ENCODE data around the gene RBM26.

Gene RBM26, protein sequence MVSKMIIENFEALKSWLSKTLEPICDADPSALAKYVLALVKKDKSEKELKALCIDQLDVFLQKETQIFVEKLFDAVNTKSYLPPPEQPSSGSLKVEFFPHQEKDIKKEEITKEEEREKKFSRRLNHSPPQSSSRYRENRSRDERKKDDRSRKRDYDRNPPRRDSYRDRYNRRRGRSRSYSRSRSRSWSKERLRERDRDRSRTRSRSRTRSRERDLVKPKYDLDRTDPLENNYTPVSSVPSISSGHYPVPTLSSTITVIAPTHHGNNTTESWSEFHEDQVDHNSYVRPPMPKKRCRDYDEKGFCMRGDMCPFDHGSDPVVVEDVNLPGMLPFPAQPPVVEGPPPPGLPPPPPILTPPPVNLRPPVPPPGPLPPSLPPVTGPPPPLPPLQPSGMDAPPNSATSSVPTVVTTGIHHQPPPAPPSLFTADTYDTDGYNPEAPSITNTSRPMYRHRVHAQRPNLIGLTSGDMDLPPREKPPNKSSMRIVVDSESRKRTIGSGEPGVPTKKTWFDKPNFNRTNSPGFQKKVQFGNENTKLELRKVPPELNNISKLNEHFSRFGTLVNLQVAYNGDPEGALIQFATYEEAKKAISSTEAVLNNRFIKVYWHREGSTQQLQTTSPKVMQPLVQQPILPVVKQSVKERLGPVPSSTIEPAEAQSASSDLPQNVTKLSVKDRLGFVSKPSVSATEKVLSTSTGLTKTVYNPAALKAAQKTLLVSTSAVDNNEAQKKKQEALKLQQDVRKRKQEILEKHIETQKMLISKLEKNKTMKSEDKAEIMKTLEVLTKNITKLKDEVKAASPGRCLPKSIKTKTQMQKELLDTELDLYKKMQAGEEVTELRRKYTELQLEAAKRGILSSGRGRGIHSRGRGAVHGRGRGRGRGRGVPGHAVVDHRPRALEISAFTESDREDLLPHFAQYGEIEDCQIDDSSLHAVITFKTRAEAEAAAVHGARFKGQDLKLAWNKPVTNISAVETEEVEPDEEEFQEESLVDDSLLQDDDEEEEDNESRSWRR

DNA sequence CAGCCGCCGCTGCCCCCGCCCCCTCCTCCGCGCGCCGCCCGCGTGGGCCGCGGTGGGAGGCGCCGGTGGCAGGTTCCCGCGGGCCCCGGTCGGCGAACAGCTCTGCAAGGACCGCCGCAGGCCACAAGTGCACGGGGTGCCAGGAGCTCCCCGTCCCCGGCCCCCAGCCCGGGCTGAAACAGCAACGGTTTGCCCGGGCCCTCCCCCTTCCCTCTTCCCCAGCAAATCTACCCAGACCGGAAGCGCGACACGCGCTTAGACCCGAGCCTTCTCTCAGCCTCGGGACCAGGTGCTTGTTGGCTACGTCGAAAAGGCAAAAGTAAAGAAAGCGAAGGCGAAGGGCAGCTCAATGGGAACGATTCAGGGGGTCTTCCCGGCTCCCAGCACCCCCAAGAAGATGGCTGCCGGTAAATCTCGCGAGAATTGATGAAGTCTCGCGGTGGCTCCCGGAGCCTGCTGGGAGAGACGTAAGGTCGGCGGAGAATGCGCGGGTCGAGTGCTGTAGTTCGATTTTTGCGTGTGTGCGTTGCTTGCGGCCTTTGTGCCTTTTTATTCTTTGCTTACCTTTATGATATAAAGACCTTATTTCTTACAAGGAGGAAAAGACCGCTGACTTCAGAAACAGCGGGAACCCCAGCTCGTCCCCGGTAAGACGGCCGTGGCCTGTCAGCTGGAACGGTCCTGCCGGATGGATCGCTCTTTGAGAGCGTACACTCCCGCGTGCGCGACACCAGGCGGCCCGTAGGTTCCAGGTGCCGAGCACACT is at the start of gene RBM26:
Gene RBM26 (minus strand): TSS at position 425 of the 766 bp plus-strand sequence. CDS start 481 bp downstream, outside the sequence.
- DNase-seq, result peak; percentile 92

- no peak for DNase-seq
Observed at GRCh38 chr13:79455331-79455730, 49.3 kb upstream of the RBM26 start.

DNA sequence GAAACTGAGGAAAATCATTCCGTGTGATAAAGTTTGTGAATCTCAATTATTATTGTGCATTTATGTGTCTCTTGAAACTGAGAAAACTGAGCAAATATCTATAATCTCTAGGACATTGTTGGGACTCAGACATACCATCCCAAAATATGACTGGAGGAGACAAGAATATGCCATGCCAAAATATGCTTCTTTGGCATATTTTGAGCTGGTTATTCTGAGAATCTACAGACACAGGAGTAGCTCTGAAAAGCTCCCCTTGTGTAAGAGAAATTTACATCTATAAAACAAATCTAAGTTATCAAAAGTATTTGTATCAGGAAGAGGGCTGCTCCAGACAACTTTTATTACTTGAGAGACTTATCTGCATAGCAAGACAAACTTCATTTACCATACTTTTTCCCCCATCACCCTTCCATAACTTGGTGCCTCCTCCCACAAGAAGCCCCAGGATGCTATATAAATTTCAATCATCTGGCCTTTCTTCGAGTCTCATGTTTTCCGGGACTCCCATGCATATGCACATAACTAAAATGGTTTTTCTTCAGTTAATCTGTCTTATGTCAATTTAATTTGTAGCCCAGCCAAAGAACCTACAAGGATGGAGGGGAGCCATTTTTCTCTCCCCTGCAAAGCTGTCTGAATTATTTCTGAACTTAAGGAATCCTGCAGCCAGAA is 46.3 kb upstream of the RBM26 start:
- DNase-seq, result no peak

- DNase-seq, result peak; percentile 82
Observed at GRCh38 chr13:79451500-79451962, 45.5 kb upstream of the RBM26 start.

DNA sequence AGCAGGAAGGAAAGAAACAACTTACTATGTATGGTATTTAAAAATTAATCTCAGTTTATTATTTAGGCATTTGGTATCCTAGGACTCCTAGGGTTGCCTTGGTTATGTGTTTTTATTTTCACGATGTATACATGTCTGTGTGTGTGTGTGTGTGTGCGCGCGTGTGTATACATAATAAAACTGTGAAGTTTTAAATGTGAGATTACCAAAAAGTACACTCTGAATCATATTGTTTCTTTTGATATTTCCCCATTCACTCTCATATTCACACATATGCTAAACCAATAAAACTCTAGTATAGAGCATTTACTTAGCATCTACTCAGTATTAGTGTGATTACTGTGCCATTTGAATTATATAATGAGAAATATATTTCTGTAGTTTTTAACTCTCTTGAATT is 44.1 kb upstream of the RBM26 start:
- DNase-seq, result no peak

DNA sequence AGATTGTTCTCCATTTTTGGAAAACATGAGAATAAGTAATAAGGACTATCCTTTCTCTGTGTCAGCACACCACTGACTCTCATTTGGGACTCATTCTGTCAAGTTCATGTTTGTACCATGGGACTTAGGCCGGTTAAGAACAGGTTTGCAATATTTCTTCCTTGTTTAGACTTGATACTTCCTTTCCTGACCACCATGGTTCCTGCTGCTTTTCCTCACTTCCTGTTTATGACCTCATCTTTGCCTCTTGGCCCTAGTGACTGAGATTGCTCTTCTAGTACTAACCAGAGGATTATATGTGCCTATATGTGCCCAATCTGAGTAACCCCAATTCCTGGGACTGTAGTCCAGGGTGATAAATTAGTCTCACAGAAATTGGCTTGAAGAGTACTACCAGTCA is 42.4 kb upstream of the RBM26 start:
- no peak for DNase-seq

DNA sequence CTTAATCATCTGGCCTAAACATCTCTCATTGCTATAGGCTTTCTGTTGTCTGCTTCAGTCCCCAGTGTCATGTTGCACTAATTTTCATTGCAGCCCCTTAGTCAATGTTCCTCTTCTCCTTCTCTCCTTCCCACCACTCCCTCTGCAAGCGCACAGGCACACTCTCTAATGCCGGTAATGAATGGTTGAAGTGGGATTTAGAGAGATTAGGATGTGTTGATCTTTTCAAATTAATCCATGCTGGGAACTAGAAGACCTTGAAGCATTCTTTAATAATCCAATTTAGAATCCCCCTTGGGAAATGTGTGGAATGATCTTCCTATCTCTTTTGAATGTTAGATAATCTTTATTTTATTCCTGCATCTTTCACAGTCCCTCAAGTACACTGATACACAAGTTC is 41.7 kb upstream of the RBM26 start:
- DNase-seq, result no peak

DNA sequence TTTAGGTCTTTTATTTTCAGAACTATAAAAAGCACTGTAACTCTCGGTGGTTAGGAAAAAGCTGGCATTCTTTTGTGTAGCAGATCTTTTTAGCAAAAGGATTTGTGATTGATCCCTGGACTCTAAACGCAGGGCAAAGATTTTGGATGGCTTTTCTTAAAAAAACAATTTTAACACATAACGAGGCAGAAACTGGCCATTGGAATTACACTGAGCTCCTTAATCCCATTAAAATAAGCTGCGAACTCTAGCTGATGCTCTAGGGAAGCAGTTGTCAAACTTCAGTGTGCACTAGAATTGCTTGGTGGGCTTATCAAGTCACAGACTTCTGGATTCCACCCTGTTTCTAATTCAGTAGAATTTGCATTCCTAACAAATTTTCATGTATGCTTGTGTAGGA is 41.1 kb upstream of the RBM26 start:
- DNase-seq, result no peak

DNA sequence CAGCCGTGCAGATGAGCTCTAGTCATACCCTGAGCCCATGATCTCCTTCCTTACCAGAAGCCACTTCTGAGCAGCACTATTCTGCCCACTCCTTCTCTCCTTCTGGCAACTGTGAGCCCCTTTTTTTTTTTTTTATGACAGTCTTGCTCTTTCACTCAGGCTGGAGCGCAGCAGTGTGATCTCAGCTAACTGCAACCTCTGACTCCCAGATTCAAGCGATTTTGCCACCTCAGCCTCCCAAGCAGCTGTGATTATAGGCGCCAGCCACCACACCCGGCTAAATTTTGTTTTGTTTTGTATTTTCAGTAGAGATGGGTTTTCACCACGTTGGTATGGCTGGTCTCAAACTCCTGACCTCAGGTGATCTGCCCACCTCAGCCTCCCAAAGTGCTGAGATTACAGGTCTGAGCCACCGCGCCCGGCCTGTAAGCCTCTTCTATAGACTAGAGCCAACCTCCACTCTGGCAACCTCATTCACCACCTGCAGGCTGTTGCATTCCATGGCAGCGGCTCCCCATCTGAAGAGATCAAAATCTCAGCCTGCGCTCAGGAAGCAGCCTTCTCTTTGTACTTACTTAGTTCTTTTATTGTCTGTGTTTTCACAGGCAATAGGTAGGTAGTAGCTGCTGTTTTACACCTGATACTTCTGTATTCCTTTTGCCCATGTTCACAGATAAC is 40.1 kb upstream of the RBM26 start:
- DNase-seq, result no peak

GRCh38 chr13:79442706-79443105 is 36.7 kb upstream of the RBM26 start:
- DNase-seq, result no peak

- DNase-seq, result no peak
Observed at GRCh38 chr13:79442221-79442620, 36.2 kb upstream of the RBM26 start.

- no peak for DNase-seq
Observed at GRCh38 chr13:79440958-79441528, 35.0 kb upstream of the RBM26 start.

DNA sequence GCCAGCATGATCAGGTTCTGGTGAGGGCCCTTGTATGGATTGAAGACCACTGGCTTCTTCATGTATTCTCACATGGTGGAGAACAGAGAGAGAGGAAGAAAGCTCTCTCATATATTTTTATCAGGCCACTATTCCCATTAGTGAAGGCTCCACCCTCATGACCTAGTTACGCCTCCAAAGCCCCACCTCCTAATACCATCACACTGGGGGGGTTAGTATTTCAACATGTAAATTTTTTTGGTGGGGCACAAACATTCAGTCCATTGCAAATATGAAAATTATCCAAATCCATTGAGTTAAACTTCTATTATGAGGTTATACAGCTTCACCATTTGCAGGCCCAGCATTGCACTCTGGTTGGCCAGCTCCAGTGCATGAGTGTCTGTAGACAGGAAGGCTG is 33.2 kb upstream of the RBM26 start:
- DNase-seq, result no peak

DNA sequence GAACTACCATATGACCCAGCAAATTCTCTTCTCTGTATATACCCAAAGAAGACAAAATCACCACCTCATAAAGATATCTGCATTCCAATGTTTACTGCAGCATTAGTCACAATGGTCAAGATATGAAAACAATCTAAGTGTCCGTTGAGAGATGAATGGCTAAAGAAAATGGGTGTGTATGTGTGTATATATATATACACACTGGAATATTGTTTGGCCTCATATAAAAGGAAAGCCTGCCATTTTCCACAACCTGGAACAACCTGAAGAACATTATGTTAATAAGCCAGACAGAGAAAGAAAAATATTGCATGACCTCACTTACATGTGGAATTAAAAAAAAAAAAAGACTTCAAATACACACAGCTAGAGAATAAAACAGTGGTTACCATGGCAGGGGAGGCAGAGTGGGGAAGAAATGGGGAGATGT is 29.5 kb upstream of the RBM26 start:
- DNase-seq, result no peak

- no peak for DNase-seq
Observed at GRCh38 chr13:79434556-79434955, 28.5 kb upstream of the RBM26 start.

GRCh38 chr13:79432992-79433391 is 26.9 kb upstream of the RBM26 start:
- DNase-seq, result no peak

DNA sequence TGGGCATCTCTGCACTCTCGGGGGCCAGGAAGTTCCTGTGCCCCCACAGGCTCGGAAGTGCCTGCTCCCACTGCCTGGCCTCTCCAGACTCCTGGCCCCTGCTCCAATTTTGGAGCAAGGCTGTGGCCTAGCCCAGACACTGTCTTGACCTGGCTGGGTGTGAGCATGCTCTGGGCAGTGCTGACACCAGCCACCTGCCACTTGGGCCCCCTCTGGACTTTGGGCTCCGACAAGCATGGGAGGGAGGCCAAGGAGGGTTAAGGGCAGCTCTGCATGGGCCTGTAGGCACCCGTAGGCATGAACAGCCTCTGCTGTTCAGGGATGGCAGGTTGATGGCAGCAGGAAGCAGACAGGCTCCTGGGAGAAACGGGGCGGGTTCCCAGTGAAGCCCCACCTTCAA is 26.0 kb upstream of the RBM26 start:
- no peak for DNase-seq

- no peak for DNase-seq
Observed at GRCh38 chr13:79429309-79429708, 23.3 kb upstream of the RBM26 start.

DNA sequence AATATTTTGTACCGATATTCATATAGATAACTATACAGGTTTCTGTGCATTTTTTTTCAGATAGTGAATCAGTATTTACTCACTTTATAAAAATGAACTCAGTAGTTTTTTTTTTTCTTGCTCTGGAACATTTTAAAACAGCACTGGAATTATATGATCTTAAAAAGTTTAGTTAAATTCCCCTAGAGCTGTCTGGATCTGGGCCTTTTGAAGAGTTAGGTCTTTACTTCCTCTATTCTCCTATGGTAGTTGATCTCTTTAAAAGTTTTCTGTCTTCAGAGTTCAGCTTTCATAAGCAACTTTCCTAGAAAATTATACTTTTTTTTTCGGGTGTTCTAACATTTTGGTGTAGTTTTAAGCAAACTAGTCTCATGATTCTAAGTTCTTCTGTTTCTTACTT is 21.8 kb upstream of the RBM26 start:
- no peak for DNase-seq

DNA sequence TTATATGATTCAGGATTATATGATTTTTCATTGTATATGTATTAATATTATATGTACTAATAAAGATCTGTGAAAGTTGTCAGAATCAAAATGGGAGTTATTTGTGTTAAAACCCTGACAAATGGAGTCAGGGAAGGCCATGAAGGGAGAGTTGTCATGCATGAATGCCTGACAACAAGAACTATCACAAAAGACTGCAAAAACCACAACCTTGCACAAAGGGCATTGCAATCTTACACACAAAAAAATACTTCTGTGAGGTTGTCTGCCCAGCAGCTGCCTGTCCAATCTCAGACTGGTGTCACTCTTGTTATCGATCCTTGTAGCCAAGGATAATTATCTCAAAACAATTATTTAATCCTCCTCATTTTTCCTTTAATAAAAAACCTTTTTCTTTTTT is 21.2 kb upstream of the RBM26 start:
- DNase-seq, result no peak

Data from activated CD4-positive, CD25-positive, alpha-beta regulatory T cell treated with anti-CD3 and anti-CD28 coated beads, Interleukin-2, amount 50 U/mL, for 72 hours (primary cell).